Glutamatergic neuron (in vitro differentiated cells): ENCODE data around the gene HGFAC. TPM values are rescaled to one million over a fixed set of nuclear protein-coding genes. Genes with fewer than 3 reads are reported as not detected.

Source experiments
- DNase-seq: peaks from one replicate; pipeline ENCODE4 v3.0.0; 2022
- H3K27ac Mint-ChIP-seq: one replicate; pipeline ENCODE4 v1.8.0; 2020; ENCODE audit warnings: mild to moderate bottlenecking, mixed read lengths, inconsistent platforms; ENCODE audit not compliant: unreplicated experiment
- H3K27me3 Mint-ChIP-seq: one replicate; pipeline ENCODE4 v1.8.0; 2020; ENCODE audit warnings: mild to moderate bottlenecking, moderate library complexity, mixed read lengths, inconsistent platforms; ENCODE audit not compliant: unreplicated experiment
- H3K36me3 Mint-ChIP-seq: one replicate; pipeline ENCODE4 v1.8.0; 2020; ENCODE audit warnings: mild to moderate bottlenecking, mixed read lengths, inconsistent platforms; ENCODE audit not compliant: unreplicated experiment
- H3K4me1 Mint-ChIP-seq: one replicate; pipeline ENCODE4 v1.8.0; 2020; ENCODE audit warnings: mild to moderate bottlenecking, low read depth, mixed read lengths, inconsistent platforms; ENCODE audit not compliant: unreplicated experiment
- H3K4me3 Mint-ChIP-seq: one replicate; pipeline ENCODE4 v1.8.0; 2020; ENCODE audit warnings: mild to moderate bottlenecking, mixed read lengths, inconsistent platforms; ENCODE audit not compliant: unreplicated experiment
- H3K9me3 Mint-ChIP-seq: one replicate; pipeline ENCODE4 v1.8.0; 2020; ENCODE audit warnings: mild to moderate bottlenecking, moderate library complexity, mixed read lengths, inconsistent platforms; ENCODE audit not compliant: unreplicated experiment
- CTCF ChIP-seq: fragments of 200-600 bp; sonication (generic); IDR thresholded peaks from one replicate; pipeline ENCODE4 v1.5.0; 2021; ENCODE audit not compliant: partially characterized antibody, unreplicated experiment
- total RNA-seq: library from RNA; stranded (reverse); fragmentation: NEBNext Ultra II Directional; extraction: Animal tissue kit (Norgen Biotek cat#: 25700); gene quantifications from one replicate; pipeline ENCODE4 v1.2.1, GENCODE V29; 2021; ENCODE audit not compliant: unreplicated experiment

The HGFAC gene
- total RNA-seq, 1 donor from 2014 or later, result 9.4 TPM

- Mint-ChIP-seq H3K36me3 (peaks cover 26% of the 10 kb centered on the region), H3K9me3 (peaks cover 18% of the 10 kb centered on the region), H3K4me1 (peaks cover 4% of the 10 kb centered on the region), H3K4me3 (no peak overlapping the region), H3K27ac (no peak overlapping the region), H3K27me3 (peaks cover 3% of the 10 kb centered on the region)
- peak; percentile 29 for DNase-seq
- no peak for TF ChIP-seq CTCF
These were observed 19.9 kb downstream of the HGFAC start for GRCh38 chr4:3461515-3462291.

DNA sequence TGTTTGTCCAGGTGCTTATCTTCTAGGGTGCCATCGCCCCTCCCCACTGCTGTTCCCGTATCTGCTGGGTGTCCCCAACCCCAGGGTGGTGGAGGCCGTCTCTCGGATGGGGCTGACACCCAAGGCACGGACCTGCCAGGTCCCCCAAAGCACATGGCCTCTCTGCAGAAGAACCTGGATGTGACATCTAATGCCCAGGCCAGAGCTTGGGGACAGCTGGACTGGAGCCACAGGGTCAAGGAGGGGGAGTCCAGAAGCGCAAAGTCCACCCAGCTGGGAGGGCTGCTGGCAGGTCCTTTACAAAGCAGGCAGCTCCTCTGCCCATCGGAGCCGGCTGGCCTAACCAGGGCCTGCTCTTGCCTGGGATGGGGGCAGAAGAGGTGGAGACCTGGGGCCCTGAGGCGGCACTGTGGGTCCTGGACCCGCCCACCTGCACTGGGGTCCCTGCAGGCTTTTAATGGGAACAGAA, 20.6 kb downstream of the HGFAC start:
- Mint-ChIP-seq H3K27ac (no peak overlapping the region), H3K27me3 (peaks cover 3% of the 10 kb centered on the region), H3K4me3 (no peak overlapping the region), H3K36me3 (peaks cover 19% of the 10 kb centered on the region), H3K4me1 (peaks cover 4% of the 10 kb centered on the region), H3K9me3 (peaks cover 15% of the 10 kb centered on the region)
- peak; percentile 23 for DNase-seq
- TF ChIP-seq CTCF, result no peak

DNA sequence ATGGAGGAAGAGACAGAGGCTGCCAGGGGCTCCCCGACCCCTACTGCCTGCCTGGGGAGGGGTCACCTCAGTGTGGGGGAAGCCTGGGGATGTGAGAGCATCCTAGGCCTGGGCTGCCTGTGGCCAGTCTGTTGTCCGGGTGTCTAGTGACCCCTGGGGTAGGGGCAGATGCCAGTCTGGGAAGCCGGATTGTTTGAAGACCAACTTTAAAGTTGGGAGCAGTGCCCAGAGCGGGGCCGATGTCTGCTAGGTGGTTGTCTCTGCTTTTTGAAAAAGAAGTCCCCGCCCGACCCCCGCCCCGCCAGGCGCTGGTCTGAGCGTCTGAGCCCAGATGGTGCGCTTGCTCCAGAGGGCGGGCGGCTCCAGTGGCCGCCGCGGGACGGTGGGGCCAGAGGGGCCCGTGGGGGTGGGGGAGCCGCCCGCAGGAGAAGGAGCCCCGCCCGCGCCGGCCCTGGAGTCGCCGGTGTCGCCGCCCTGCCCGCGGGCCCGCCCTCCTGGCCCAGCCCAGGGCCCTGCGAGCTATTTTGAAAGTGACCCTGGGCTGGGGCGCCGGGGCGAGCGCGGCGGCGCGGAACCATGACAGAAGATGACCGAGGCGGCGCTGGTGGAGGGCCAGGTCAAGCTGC, 21.1 kb downstream of the HGFAC start, which contains the start of gene DOK7:
TSS of gene DOK7 (plus strand) at position 517 of the 626 bp plus-strand sequence. CDS start at position 587, 70 bp downstream.
- H3K4me3 Mint-ChIP-seq, result no peak within 1 kb of the TSS
- peaks cover 17% of the 10 kb centered on the region for H3K36me3 Mint-ChIP-seq
- peaks cover 2% of the 10 kb centered on the region for H3K27me3 Mint-ChIP-seq
- peak; percentile 56 for DNase-seq
- H3K4me1 Mint-ChIP-seq, result peaks cover 4% of the 10 kb centered on the region
- peaks cover 11% of the 10 kb centered on the region for H3K9me3 Mint-ChIP-seq
- H3K27ac Mint-ChIP-seq, result peak within 1 kb of the TSS; percentile 52
- TF ChIP-seq CTCF, result no peak

- no peak overlapping the region for H3K4me3 Mint-ChIP-seq
- peaks cover 7% of the 10 kb centered on the region for H3K9me3 Mint-ChIP-seq
- H3K27ac Mint-ChIP-seq, result no peak overlapping the region
- DNase-seq, result peak; percentile 16
- peaks cover 10% of the 10 kb centered on the region for H3K36me3 Mint-ChIP-seq
- H3K4me1 Mint-ChIP-seq, result peaks cover 4% of the 10 kb centered on the region
- TF ChIP-seq CTCF, result no peak
- H3K27me3 Mint-ChIP-seq, result no peaks in the 10 kb centered on the region
These were observed 22.0 kb downstream of the HGFAC start for GRCh38 chr4:3463556-3464348.
